Caki2 (cell line): Measurements from ENCODE around the gene EPB42. TPM values are rescaled to one million over a fixed set of nuclear protein-coding genes. Genes with fewer than 3 reads are reported as not detected.
"Not testable (repeated sequence)": the region's sequence is repeated elsewhere in the genome, so short reads cannot be mapped to it uniquely, and the experiment has no call there.

Experiments used
- DNase-seq: peaks from one replicate; pipeline ENCODE4 v3.0.0-alpha.2; 2015; ENCODE audit warnings: low read depth
- in situ Hi-C: cut with HindIII; loops from 2 replicates; pipeline ENCODE4 v1.10.0; 2016; ENCODE audit warnings: low sequenced_read_pairs, low pct_unique_long_range_greater_than_20kb, mixed read lengths
- total RNA-seq: library from RNA; depleted of rRNA; stranded (reverse); fragments of >200 nt; shearing (Covaris generic); gene quantifications from 2 replicates; pipeline ENCODE4 v1.2.3, GENCODE V29; 2014; ENCODE audit warnings: low replicate concordance

Gene EPB42
- total RNA-seq, 1 experiment from 2014 or later = not detected

DNA sequence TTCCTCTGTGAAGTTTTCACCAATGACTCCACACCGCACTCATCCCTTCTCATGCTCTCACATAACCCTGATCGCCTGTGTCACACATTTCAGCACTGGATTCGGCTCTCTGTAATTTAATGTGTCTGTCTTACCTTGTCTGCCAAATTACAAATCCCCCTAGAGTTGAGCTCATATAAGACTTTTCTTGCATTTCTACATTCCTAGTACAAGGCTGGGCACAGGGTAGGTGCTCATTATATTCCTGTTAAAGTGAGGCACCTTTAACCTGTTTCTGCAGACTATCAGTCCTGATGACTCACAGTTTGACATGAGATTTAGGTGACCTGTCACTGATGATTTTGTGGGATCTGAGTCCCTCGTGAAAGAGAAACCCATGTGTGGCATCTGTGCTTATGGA lies 23.3 kb upstream of the EPB42 start:
- in situ Hi-C loops = no loop called here
- DNase-seq = no peak

DNA sequence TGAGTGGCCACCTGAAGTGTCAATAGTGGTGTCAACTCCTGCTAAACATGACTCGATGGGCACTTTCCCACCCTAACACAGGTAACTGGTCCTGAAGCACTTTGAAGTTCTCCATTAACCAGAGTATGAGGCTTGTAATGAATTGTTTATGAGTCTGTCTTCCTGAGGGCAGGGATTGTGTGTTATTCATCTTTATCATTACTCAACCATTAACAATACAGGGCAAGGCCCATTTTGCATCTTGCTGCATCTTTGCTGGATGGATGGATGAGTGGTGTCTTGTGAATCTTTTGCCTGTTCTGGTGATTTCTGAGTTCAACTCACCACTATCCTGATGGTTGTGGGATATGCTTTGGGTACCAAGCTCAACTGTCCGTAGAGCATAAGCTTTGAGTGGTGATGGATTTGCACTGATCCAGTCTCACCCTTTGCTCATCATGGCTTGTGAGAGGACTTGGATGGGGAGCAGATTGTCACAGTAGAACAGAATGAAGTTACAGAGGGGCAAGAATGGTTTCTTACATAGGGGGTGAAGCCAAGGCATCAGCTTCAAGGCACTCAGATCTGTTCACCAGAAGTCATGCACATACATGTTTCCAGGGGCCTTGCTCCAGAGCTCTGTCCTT lies 22.3 kb upstream of the EPB42 start:
- DNase-seq = no peak
- in situ Hi-C loops = no loop called here

DNA sequence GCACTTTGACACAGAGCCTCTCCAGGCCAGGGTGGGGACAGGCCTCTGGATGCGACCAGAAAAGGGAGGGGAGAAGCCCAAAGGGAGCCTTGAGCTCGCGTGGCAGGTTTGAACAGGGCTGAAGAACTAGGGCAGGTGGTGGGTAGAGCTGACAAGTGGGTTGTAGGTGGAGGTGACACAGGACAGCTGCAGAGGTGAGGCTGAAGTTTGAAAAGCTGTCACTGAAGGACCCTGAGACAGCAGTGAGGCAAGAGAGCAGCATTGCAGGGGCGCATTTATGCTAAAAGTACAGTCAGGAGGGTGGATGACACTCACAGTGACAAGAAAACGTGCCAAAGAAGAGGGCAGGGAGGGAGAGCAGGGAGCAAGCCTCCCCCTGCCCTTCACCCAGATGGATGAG lies 21.8 kb upstream of the EPB42 start:
- in situ Hi-C loops = no loop called here

DNA sequence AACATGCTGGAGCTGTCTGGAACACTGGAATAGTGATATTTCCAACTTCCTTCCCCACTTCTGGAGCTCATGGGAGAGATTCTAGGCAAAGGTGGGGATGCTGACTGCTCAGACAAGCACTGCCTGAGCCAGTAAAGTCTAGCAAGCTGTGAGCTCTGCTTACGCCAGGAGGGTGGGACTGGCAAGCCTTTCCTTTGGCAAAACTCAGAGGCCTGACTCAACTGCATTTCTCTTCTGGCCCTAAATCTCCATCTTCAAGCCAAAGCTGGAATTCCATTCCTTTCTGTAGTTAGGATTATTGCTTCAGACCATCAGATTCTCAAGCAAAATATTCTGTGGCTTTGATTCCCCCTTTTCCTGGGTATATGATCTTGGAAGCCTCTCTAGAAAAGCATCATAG lies 20.3 kb upstream of the EPB42 start:
- in situ Hi-C loops = no loop called here
- DNase-seq = no peak

More for the DNA sequence above, 21.8 kb upstream of the EPB42 start:
- no peak for DNase-seq

DNA sequence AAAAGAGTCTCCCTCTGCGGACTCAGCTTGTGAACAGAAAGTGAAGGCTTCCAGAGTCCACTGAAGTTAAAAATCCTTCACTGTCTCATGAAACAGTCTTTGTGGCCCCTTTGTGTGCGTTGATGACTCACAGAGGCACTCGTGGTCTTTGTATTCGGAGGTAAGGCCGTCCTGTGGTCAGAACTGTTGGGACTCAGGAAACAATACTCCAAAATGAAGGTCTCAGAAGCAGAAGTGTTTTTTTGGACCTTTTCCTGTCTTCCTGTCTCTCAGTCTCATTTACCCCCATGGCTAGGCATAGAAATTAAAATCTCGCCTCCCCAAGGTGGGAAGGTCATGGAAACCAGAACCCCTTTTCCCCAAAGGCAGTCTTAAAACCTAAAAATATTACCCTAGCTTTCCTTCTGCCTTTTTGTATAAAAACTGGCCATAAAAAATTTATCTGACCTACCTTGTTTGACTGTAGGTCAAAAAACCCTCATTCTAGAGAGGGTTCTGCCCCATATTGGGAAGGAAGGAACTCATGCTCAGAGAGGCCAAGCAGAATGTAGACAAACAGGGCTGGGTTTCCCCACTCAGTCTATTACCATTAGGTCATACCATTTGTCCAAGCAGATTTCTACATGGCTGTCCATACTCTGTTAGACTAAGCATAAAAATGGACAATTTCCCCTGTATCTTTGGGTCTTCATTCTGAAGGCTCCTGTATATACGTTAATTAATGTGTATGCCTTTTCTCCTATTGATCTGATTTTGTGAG lies 19.1 kb upstream of the EPB42 start:
- in situ Hi-C loops = no loop called here
- DNase-seq = no peak

DNA sequence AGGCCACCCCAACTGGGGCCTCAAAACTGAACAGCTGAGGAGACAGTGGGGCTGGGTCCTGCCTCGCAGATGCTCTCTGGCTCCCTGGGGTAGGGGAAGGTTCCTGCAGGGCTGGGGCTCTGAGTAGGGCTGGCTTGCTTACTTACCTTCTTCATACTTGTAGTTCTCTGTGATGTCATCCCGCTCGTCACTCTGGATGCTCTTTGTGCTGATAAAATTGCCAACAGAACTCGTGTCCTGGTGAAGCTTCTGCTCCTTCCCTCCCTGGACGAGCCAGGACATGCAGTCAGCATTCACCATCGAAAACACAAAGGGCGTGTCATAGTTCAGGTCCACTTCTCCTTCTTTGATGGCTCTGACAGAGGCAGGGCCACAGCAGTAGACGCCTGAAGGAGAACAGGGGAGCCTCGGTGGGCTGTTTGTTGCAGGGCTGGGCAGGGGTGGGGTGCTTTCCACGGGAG lies 17.9 kb upstream of the EPB42 start:
- DNase-seq = no peak
- in situ Hi-C loops = no loop called here

DNA sequence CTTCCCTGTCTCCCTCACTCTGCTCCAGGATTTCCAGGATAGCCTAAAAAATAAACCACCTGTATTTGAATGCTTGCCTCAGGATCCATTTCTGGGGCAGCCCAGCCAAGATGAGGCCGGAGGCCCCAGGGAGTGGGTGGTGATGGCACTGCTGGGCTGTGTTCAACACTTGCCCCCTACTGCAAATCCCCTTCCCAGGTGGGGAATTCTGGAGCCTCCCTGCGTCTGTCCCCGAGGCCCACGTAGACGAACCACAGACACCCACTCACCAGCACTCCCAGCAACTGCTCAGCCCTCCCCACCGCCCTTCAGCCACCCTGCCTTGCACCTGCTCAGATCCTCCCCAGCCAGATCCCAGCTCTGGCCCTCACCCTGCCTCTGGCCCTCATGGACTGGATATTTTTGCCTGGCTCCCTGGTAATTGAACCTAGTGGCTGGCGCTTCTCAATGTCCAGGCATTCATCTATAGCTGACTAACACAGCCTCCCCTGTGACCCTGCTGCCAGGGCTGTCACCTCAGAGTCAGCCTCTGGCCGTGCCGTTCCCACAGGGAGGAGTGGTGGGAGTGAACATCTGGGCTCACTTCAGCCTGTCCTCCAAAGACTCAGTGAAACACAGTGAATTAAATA lies 17.1 kb upstream of the EPB42 start:
- DNase-seq = no peak
- in situ Hi-C loops = no loop called here

DNA sequence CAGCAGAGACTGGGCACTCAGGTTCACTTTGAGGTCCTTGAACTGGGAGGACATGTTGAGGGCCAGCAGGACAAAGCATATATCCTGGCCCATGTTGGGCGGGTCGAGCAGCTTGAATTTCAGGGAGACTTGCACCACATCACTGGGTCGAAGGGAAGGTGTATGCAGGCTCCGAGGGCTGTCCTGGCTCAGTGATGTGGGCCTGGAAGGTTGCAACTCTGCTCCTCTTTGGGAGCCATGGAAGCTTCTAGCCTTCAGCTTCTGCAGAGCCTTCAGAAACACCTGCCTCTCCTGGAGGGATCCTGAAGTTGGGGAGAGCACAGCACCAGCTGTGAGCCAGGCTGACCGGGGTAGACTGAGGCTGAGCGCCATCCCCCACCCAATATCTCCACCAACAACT lies 14.7 kb upstream of the EPB42 start:
- in situ Hi-C loops = no loop called here
- no peak for DNase-seq

DNA sequence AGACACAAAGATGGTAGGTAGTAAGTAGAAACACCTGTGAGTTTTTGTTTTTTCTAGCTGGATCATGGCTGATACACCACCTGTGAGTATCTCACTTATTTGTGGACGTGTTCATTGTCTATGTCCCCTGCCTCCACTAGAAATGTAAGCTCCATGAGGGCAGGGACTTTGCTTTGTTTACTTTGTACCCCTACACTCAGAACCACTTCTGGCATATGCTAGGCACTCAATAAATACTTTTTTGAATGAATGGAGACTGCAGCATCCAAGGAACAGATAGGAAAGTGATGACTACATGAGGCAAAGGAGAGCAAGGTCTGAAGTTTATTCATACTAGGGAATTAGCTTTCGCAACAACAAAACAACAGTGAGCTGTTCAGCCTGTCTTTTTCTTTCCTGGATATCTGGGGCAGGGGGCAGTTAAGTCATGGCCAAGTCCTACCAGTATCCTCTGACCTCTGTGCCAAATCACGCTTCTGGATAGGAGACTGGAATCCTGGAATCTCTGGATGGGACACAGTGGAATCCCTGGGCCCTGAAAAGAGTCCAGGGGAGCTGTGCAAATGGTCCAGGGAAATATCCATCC lies 11.6 kb upstream of the EPB42 start:
- in situ Hi-C loops = no loop called here
- no peak for DNase-seq

DNA sequence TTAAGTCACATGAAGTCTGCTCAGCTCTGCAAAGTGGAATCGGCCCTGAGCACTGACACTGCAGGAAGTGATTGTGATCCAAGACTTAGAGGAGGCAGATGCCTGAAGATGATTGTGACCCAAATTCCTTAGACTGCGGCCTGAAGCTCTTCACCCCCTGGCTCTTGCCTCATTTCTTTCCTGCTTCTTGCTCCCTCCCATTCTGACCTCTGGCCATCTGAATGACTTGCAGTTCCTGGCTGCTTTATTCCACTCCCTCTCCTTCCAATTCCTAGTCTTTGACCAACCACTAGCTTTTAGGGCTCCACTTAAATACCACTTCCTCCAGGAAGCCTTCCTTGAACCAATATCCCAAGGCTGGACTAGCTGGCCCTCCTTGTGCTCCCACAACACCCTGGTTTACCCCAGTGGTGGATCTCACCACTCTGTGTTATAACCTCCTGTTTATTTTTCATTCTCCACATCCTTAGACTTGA lies 9.9 kb upstream of the EPB42 start:
- no peak for DNase-seq
- in situ Hi-C loops = no loop called here

DNA sequence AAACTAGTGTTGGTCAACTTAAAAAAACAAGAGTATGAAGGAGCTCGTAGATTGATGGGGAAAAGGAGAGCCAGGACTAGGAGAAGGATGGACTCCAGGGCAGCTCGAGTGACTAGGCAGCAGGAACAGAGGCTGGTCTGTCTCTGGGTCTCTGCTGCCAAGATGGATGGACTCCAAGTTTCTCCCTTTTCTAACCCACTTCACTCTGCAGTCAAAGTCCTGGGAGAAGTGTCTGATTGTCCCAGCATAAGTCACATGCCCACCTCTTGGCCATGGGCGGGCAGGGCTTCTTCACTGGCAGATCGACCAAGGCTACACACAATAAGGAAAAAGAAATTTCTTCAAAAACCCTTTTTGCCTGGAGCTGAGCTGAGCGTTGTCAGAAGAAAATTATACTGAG lies 9.2 kb upstream of the EPB42 start:
- in situ Hi-C loops = no loop called here
- DNase-seq = no peak

DNA sequence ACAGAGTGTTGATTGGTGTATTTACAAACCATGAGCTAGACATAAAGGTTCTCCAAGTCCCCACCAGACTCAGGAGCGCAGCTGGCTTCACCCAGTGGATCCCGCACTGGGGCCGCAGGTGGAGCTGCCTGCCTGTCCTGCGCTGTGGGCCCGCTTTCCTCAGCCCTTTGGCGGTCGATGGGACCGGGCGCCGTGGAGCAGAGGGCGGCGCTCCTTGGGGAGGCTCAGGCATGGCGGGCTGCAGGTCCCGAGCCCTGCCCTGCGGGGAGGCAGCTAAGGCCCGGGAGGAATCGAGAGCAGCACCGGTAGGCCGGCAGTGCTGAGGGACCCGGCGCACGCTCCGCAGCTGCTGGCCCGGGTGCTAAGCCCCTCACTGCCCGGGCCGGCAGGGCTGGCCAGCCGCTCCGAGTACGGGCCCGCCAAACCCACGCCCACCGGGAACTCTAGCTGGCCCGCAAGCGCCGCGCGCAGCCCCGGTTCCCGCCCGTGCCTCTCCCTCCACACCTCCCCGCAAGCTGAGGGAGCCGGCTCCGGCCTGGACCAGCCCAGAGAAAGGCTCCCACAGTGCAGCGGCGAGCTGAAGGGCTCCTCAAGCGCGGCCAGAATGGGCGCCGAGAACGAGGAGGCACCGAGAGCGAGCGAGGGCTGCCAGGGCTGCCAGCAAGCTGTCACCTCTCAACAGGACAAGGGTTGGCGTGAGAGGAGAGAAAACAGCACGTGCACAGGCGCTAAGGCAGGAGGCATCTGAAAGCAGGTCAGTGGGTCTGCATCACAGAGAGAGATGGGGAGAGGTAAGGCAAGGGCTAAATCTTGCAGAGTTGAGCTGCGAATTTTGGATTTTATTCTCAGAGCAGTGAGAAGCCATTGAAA lies 5.9 kb upstream of the EPB42 start:
- no peak for DNase-seq
- in situ Hi-C loops = no loop called here

DNA sequence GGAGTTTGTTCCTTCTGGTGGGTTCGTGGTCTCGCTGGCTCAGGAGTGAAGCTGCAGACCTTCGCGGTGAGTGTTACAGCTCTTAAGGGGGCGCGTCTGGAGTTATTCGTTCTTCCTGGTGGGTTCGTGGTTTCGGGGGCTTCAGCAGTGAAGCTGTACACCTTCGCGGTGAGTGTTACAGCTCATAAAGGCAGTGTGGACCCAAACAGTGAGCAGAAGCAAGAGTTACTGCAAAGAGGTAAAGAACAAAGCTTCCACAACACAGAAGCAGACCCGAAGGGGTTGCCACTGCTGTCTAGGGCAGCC lies 5.1 kb upstream of the EPB42 start:
- DNase-seq, in situ Hi-C loops: not testable (repeated sequence)

DNA sequence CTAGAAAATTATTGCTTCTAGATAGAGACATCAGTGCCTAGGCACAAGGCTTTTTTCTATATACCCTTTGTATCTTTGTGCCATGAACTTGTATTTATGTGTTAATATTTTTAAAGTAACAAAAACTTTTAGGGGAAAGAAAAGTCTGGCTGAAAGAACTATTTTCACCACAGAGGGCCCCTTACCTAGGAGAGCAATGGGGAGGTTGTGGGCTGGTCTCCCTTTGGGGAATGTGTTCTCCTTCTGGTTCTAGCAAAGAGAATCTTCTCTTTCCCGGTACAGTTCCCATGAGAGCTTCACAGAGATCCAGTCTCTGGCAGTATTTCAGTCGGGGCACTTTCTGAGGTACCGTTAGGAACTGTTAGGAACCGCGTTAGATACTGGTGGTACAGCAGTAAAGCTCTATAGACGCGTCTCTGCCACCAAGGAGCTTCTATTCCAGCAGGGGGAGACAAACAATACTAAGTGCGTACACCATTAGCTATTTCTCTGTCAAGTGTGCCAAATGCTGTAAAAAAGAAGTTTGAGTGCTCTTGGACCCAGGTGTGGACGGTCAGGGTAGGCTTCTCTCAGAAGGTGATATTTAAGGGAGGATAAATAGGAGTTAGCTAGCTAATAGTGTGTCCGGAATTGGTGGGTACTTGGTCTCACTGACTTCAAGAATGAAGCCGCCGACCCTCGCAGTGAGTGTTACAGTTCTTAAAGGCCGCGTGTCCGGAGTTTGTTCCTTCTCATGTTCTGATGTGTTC lies 4.6 kb upstream of the EPB42 start:
- DNase-seq = peak; percentile 29
- in situ Hi-C loops = no loop called here

DNA sequence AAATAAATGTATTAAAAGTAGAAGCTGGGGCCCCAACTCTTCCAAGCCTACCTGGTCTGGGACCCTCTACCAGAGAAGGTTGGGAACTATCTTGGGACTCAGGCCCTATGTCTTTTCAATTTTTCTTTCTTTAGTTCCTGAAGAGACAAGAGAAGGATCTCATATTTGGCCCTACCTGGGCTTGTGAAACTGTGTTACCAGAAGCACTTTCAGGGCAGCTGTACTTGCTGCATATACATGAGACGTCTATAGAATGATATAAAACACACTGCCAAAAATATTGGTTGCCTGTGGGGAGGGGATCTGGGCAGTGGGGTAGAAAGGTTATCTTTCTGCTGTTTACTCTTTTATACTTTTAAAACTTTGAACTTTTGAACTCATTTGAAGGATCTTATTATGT lies 604 bp upstream of the EPB42 start:
- in situ Hi-C loops = no loop called here

DNA sequence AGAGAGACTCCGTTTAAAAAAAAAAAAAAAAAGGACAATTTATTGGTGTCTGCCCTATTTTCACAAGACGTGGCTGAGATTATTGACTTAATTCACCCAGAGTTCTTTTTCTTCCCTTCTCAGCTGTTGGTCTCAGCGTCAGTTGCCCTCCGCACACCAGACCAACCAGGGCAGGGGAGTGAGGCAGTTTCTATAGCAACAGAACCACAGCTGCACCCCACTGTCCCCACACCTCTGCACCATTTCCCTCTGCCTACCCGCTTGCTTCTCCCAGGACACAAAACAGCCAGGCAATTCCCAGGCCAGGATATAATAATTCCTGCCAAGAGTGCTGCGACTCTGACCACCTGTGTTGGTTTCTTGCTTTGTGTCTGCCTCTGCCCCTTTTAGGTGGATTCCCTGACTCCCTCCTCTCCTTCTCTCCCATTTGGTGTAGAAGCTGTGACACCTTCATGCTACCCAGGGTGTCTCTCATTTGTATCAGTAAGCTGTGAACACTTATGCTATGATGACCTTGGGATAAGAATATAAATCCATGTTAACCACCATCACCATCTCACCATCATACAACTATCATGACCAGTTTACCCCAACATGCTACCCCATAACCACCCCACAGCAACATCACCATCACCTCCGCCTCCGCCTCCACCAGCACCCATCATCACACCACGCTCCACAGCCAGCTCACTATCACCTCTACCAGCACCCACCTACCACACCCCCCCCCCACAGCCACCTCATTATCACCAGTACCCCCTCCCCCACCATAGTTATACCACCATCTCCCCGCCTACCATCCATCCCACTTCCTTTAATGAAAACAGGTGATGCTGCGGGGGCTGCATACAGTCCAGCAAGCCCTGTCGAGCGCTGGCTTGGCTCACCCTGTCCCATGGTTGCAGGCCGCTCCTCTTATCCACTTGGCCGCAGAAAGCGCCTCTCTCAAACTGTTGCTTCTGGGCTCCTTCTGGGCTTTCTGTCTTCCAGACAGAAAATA lies 589 bp downstream of the EPB42 start:
- no peak for DNase-seq
- in situ Hi-C loops = no loop called here

More for the DNA sequence above, 604 bp upstream of the EPB42 start:
- no peak for DNase-seq
